IPS-NIHi11 (cell line): ENCODE data around the gene DCAKD.
A peak's percentile ranks its signal among the peaks of the same experiment; 100 is the strongest.
"Not testable (repeated sequence)": the region's sequence is repeated elsewhere in the genome, so short reads cannot be mapped to it uniquely, and the experiment has no call there.

Experiments
- DNase-seq: peaks from one replicate; pipeline ENCODE4 v3.0.0; 2012; ENCODE audit warnings: mixed read lengths, low spot score

The DCAKD gene

DNA sequence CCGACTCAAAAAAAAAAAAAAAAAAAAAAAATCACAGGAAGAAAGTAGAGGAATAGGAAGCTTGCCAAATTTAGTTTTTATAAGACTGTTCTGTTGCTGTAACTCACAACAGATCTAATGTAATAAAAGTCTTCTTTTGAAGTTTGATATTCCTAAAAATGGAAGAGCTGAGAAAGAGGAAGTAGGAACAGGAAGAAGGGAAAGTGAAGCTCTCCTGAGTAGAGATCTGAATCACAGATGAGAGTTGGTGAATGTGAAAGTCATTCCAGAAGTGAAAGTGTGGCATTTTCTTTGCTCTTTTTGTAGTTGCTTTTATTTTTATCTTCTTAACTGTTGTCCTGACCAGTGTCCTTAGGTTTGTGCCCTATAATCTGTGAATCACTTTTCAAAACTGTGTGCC is 11.8 kb upstream of the DCAKD start:
- no peak for DNase-seq

DNA sequence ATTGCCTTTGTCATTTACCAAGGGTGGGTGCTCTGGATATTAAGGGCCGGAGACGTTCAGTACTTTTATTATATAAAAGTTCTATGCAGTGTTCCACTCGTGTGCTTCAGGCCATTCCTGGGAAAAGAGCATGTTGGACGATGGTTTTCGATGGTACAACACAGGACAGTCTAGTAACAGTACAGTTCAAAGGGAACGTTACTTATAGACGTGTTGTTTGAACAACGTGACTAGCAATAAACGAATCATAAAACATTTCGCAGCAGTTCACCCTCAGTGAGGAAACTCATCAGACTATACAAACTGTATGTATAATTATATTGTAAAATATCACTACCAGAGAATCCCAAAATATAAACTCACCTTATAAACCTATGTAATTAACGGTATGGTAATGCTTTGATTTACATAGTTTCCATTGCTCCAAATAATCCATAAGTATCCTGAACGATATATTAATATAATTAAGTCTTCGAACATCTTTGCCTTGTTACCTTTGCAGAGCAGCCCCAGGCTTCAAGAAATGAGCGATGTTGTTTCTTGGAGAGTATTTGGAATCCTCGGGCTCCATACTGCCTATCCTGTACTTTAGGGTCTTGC is 10.3 kb upstream of the DCAKD start:
- no peak for DNase-seq

DNA sequence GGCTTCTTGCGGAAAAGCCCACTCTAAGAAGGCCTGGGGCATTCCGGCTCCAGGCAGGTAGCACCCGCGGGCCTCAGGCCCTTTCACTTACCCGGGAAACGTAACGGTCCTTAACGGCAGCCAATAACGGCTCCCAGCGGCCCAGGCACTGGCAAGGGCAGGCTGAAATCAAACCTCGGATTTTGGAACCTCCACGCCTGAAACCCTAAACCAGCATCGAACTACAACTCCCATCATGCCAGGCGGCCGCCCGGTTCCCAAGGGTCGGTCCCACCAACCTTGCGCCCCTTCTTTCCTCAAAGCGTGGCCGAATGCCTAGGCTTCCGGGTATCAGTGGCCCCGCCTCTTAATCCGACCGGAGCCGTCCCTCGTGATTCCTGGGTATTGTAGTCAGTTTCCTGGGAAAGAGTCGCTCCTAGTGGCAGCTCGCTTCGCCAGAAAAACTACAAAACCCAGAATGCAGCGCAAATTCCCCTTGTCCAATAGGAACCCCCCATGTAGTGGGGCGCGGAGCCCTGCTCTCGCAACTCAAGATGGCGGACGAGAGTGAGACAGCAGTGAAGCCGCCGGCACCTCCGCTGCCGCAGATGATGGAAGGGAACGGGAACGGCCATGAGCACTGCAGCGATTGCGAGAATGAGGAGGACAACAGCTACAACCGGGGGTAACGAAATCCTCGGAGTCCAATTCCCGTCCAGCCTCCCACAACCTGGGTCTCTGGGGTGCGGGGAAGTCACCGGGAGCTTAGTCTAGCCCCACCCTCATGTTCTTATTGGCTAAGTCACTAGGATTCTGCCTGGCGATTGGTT is 9.6 kb upstream of the DCAKD start, which contains the start of gene NMT1:
NMT1 (plus strand) TSS at position 521 of the 809 bp plus-strand sequence; CDS start at position 534, 13 bp downstream.
- peak; percentile 92 for DNase-seq

DNA sequence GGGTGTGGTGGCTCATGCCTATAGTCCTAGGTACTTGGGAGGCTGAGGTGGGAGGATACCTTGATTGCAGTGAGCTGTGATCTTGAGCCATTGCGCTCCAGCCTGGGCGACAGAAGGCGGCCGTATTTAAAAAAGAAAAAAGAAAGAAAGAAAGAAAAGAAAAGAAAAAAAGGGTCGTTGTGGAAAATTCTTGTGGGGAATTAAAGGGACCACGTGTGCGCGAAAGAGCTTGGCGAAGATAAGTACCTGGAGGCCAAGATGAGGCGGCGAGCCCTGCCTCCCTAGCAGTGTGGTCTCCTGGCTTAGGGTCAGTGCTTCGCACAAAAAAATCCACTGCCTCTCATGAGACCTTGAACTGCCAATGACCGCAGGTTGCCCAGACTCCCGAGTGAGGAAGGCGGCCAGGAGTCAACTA is 9.0 kb upstream of the DCAKD start:
- no peak for DNase-seq

DNA sequence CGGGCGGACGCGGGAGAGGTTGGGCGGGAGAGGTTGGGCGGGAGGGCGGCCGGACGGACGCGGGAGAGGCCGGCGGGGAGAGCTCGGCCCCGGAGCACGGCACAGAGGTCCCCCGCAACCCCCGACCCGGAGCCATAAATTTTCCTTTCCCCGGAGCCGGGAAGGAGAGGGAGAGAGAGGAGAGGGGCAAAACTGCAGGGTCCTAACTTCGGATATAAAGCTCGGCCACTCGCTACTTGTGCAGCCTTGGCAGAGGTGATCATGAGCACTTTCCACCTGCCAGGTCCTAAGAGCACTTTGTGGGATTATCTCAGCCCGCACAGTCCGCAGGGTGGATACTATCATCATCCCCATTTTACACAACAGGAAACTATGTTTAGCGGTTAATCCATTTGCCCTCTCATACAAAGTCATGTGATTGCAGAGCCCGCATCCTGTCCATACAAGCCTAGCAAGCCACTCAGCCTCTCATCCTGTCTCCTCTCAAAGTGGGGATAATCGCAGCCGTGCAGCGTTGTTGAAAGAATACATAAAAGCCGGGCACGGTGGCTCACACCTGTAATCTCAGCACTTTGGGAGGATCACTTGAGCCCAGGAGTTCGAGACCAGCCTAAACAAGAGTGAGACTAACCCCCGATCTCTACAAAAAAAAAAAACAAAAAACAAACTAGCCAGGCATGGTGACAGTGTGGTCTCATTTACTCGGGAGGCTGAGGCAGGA is 780 bp upstream of the DCAKD start:
- peak; percentile 57 for DNase-seq

DNA sequence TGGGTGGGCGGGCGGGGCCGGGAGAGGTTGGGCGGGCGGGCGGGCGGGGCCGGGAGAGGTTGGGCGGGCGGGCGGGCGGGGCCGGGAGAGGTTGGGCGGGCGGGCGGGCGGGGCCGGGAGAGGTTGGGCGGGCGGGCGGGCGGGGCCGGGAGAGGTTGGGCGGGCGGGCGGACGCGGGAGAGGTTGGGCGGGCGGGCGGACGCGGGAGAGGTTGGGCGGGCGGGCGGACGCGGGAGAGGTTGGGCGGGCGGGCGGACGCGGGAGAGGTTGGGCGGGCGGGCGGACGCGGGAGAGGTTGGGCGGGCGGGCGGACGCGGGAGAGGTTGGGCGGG is 254 bp upstream of the DCAKD start:
- DNase-seq = not testable (repeated sequence)

DNA sequence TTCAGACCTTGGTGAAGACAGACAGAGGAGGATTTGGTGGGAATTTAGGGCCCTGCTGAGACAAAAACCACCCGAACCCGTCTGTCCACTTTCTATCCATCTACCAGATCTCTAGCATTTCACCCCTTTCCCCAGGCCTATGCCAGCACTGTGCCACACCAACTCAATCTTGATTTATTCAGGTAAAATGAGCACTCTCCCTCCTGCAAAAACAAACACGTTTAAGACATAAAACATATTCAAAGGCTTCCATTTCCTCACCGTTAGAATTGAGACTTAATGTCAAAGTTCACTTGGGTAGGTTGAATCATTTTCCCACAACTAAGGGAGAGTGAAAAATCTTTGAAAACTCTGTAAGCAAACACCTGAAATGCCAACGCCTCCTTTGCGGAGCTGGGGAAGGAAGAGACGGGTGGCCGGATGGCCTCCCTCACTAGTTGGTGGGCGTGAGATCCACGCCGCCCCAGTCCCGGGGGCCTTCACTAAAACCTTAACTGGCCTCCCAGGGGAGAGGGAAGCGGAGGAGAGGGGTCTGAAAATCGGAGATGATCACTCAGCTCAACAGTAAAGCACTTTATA is 862 bp downstream of the DCAKD start:
- DNase-seq = no peak

DNA sequence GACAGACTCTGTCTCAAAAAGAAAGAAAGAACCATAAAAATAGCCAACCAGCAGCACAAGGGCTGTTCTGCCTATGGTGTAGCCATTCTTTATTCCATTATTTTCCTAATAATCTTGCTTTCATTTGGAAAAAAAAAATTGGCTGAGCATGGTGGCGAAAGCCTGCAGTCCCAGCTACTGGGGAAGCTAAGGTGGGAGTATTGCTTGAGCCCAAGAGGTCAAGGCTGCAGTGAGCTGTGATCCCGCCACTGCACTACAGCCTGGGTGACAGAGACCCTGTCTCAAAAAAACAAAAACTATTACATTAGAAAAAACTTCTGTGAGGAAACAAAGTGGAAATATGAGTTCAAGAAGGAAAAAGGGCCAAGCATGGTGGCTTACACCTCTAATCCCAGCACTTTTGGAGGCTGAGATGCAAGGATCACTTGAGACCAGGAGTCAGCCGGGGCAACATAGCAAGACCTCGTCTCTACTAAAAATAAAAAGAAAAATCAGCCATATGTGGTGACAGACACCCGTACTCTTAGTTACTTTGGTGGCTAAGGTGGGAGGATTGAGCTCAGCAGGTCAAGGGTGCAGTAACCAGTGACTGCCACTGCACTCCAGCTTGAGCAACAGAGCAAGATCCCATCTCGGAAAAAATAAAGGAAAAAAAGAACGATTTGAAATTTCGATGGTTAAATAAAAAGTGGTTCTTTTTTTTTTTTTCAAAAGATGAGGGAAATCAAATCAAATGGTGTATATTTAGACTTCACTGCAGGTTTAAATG is 2.5 kb downstream of the DCAKD start:
- DNase-seq = no peak

DNA sequence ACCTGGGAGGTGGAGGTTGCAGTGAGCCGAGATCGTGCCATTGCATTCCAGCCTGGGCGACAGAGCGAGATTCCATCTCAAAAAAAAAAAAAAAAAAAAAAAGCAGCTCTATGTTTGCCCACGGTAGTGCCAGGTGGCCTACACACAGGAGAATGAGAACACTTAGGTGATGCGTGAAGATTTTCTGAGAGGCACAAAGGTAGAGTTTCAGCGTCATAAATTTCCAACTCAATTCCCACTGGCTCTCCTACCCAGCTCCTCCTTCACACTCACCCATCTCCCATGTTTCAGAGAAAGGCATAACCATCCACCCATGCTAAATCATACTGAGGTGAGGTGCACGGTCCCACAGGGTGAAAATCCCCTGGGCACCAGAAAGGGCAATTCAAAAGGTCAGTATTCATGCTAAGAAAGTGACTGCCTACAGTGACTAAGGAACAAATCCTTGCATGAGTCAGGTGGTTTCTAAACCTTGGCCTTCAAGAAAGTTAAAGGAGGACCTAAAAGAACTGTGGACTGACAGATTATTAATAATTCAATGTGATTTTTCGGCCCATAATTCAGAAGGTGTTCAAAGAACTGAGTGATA is 4.8 kb downstream of the DCAKD start:
- DNase-seq = no peak

DNA sequence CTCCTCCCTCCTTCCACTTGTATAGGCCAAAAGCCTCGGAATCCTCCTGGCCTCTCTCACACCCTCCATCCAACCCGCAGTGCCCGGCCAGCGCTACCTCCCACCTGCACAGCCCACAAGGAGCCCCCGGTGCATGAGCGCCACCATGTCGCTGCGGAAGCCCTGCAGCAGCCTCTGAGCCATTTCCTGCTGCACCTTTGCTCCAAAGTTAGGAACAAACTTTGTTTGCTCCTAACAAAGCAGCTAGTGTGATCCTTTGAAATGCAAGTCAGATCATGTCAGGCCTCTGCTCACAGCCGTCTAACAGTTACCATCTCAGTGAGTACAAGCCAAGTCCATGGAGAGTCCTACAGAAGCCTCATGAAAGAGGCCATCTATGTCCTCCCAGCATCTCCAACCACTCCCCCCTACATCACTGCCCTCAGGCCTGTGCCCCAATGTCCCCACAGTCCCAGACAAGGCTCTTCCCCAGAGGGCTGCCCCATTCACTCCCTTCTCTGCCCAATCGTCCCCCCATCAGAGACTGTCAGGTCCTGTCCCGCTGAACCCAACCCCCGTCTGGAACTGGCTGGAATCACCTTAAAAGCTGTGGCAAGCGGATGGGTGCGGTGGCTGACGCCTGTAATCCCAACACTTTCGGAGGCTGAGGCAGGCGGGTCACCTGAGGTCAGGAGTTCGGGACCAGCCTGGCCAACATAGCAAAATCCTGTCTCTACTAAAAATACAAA is 7.5 kb downstream of the DCAKD start:
- no peak for DNase-seq

DNA sequence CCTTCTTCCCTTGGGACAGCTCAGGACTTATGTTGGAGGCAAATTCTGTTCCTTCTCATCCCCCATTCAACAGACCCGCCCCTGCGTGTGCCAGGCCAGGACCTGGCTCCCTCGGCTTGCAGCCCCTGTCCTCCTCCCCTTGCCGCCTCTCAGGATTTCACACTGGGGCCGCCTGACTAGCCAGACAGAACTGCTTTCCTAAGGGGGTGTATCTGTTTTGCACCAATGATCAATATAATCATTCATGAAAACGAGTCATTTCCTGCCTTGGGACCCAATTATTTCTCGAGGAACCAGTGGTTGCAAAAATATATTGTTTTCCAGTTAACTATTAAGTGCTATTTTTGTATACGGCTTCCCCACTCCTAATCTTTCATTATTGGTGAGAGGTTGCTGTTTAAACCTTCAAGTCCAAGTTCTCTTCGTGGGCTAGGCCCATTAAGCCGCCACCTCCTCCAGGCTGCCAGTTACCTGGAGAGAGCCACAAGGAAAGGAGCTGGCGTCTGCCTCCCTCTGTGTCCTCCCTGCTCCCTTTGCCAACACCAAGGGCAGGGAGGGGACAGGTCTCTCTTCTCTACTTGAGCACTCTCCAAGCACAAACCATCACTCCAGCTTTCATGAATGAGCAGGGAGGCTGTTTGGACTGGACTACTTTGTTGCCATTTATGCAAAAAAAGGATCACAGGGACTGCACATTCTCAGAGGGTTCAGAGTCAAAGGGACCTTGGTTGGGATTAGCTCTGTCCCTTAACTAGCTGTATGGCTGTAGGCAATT is 8.9 kb downstream of the DCAKD start:
- peak; percentile 4 for DNase-seq

DNA sequence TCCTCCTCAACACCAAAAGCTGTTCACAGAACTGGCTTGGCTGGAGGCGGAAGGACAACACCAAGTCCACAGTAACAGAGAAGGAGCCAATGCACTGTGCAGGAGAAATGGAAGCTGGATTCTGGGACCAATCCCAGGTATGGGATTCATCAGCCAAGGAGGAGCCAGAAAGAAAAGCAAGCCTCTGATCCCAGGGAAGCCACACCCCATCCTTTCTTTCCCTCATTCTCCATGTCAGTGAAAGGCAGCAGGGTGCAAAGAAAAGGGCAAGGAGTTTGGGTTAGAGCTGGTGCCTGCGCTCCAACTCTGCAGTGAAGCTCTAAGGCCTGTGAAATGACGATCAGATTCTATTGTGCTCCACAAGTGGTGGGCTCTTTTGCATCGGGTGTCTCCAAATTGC is 11.0 kb downstream of the DCAKD start:
- peak; percentile 84 for DNase-seq

DNA sequence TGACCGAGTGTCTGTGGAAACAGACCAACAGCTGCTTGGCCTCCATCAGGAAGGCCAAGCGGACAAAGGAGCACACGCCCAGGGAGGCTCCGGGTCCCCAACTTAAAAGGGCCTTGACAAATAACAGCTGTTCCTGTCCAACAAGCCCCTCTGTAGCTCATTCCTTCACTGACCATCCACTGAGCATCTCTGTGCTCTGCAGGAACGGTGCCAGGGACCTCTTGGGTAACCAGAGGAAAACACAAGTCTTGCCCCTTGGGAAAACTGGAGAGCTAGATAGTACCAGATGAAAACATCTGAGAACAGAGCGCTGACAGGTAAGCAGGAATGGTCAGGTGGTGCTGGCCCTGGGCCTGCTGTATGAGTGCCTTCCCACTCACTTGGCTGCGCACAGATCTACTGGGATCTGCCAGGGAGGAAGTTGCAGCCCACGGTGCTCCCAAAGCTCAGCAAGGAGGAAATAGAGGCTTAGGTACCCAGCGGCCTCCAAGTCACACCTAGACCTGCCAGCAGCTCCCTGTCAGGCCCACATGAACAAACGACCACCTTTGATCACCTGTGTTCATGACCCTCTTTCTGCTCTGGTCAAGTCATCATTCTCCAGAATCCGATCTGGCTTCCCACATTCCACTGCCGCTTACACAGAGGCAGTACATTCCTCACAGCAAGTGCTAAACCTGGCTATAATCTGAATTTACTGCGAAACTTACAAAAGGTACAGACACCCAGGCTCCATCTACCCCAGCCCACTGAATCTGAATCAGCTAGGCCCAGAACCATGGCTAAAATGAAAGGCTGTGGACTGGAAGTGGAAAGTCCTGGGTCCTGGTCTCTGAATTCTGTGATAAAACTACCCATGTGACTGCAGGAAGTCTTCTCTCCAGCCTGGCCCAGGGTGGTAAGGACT is 12.5 kb downstream of the DCAKD start:
- DNase-seq = peak; percentile 2

DNA sequence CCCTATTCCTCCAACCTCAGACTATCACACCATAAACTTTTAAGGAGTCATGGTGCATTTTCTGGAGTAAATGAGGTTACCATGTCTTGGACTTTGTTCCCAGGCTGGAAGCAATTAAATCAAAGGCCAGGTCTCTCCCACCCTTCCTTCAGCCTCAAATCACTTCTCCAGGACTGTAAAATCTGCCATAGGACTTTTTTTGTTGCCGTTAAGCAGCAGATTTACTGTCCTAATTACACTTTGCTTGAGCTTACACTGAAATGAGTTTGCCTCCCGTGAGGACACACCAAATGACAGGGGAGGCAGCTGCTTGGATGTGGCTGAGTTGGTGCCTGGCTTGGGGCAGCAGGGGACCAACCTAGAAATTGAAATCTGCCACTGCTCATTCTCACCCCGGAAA is 14.7 kb downstream of the DCAKD start:
- peak; percentile 3 for DNase-seq

DNA sequence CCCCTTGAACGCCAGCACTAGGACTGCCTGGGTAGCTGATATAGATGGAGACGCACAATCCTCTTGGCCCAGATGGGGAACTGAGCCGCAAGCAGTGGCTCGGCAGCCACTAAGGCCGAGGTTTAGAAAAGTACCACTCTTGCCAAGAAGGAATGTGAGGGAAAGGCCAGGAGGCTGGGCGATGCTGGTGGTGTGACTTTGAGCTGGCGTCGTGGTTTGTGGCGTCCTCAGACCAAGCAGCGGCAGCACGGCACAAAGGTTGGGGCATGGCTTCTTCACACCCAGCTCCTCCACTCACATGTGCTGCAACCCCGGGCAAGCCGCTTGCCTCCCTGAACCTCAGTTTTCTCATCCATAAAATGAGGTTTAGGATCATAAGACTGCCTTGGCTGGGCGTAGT is 15.6 kb downstream of the DCAKD start:
- DNase-seq = peak; percentile 3

DNA sequence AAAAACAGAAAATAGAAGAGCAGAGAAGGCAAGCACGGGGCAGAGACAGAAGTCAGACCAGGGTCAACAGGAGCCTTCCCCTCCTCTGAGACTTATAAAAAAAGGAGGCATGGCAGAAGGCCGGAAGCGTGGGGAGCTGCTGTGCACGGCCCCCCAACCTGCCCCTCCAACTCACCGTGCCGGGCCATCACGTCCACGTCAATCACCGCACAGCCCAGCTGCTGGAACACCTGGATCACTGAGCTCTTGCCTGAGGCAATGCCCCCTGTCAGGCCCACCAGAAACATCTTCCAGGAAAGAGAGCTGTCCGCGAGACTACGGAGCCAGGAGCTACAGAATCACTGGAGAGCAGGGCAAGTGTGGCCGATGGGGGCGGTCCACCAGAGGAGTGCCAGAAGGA is 16.8 kb downstream of the DCAKD start:
- peak; percentile 1 for DNase-seq

DNA sequence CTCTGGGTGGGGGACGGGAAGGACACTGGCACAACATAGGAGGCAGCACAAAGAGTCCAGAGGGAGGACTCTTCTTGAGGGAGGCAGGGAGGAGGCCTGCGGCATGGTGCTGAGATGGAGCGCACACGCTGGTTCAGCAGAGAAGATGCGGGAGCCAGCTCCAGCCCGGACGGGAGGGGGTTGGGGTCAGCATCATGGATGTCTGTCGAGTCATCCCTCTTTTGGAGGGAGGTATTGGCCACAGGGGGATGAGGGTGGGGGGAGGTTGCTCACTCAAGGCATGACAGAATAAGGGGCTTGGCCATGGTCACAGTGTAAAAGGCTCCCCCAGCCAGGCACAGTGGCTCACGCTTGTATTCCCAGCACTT is 19.3 kb downstream of the DCAKD start:
- no peak for DNase-seq

DNA sequence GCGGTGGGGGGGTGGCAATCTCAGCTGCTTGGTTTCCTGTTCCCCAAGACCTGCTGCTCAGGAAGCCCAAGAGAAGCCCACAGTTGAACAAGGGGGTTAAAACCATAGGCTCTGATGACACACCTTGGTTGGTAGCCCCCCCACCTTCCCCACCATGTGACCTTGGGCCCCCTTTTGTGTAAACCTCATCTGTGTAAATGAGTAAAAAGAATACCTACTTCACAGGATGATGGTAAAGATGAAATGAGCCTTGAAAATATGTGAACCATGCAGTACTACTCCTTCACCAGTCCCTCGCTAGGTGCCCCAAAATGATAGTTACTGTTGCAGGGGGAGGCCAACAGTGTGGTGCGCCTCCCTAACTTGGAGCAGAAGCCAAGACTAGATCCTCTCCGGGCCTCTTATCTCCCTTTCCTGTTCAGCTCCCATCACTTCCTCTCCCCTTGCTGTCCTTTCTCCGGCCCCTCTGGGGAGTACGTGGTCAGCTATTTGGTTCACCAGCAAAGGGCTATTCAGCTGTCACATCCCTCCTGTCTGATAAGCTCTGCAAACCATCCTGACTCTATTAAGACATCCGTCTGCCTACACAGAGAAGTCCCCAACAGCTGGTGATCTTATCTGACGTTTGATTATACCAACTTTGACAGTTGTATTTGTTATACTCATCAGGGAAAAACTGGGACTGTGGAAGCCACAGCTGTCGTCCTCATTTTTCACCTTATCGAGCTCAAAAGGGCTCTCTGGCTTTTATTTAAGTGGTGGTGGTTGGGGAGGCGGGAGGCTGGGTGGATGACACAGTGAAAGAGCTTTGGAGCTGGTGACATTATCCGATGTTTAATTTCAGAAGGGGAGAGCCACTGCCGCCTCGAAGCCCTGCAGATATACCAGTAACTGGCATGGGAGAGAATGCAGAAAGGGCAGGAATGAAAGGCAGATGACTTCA is 19.9 kb downstream of the DCAKD start:
- DNase-seq = no peak
